ENCODE data around the gene KCNJ5.

Gene KCNJ5

DNA sequence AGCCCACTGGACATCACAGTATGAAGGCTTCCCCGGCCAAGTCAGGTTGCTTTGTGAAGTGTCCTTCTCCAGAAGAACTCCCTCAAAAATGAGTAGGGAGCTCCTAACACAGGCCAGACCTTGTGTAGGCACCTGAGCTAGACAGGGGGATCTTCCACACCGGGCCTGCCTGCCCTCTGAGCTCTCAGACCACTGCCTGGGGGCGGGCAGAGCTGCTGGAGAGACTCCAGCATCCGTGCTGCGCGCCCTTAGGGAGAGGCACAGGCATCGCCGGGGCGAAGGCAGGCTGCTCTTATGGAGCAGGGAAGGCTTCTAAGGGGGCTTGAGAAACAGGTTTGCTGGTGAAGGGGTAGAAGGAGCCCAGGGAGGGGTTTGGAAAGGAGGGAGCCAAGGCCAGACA, 4.4 kb downstream of the KCNJ5 start:
- no peak for DNase-seq (ENCODE audit: low read depth in 2 of 2)

DNA sequence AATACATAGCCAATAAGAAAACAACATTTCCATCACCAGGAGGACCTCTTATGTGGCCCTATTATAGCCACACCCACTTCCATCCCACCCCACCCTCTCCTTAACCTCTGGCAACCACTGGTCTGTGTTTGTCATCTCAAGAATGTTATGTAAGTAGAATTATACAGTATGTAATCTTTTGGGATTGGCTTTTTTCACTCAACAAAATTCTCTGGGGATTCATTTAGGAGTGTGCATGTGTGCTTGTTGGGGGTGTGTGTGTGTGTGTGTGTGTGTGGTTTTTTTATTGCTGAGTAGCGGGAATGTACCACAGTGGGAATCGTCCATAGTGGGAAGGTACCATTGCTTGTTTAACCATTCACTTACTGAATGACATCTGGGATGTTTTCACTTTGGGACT, 5.2 kb downstream of the KCNJ5 start:
- DNase-seq (ENCODE audit: low read depth in 2 of 2), result no peak

- DNase-seq (ENCODE audit: low read depth in 2 of 2), result no peak
These were observed 6.7 kb downstream of the KCNJ5 start for GRCh38 chr11:128897826-128898225.

GRCh38 chr11:128898580-128899344, 7.6 kb downstream of the KCNJ5 start:
- no peak for DNase-seq (ENCODE audit: low read depth in 2 of 2)

DNA sequence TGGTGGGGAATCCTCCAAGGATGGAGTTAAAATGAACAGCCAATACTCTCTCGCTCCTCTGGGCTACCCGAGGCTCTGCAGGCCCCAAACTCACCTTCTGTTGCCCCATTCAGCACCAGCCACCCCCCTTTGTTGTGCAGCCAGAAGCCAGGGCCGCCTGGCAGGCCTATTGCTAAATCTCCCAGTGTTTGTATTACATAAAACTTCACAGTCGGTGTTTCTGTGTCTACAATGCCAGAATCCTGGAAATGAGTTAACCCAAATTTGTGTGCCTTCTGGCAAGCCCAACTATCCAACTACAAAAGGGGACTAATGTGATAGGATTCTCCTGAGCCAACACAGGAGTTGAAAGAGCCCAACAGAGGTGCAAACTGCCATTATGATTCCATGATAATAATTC, 9.3 kb downstream of the KCNJ5 start:
- no peak for DNase-seq (ENCODE audit: low read depth in 2 of 2)

DNA sequence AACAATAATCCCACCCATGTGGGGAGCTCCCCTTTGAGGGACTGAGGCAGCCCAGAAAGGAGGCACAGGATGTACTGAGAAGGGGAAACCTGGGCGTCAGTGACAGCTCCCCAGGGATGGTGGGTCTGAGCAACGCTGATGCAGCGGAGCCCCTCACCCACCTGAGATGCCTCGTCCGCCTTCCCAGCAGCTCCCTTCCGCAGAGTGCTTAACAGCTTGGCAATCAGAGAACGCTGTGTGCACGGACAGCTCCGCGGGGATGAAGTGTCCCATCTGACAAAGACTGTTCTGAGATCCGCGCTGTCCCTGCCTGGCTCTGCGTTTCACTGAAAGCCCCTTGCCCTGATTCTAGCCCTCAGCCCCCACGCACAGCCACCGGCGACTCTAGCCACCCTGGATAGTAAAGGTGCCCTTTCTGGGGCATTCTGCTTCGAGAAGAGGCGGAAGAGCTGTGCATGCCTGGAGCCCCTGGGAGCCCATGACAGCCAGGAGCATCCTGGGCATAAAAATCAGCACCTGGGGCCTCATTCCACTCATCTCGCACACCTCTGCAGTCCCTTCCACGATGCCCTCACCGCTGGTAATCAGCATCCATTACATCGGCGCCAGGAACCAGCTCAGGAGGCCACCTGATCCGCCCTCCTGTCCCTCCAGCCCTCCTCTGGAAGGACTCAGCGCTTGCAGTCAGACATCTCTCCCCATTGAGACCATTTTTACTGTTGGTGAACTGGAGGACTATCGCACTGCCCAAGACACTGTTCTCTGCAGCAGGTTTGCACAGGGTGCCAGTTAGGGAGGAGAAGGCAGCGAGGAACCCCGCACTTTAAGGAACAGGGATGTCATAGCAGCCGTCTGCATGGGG, 10.7 kb downstream of the KCNJ5 start:
- no peak for DNase-seq (ENCODE audit: low read depth in 2 of 2)

- no peak for DNase-seq (ENCODE audit: low read depth in 2 of 2)
These were observed 11.4 kb downstream of the KCNJ5 start for GRCh38 chr11:128902515-128903066.

DNA sequence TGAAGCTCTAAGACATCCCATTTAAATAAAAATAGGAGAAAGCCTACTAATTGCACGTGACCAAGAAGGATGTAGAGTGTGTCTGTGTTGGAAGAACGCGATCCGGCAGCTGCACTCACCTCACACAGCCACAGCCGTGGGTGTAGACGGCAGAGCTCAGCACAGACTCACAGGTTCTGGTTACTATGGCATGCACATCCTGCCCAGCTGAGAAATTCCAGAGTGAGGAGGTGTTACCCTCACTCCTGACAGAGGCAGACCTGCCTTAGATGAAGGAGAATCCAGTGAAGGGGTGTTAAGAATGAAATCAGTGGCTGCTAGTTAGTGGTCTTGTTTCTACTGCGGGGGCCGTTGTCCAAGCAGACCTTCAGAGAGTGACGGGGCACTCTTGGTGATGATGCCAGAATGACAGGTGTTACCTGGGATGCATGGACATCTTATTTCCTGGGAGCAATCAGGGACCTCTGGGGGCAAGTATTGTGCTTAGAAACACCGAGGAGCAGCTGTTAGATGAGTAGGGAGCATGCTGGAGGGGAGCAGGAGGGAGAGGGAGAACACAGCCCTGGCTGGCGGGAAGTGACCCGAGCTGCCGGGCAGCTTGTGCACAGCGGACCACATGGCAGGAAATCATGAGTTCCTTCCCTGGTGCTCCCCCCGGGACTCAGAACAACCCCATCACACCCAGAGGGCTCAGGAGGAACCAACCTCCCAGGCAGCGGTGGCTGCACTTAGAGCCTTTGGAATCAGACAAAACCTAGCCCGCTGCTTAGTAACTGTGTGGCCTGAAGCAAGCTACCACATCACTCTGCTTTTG, 12.3 kb downstream of the KCNJ5 start:
- DNase-seq (ENCODE audit: low read depth in 2 of 2), result no peak

GRCh38 chr11:128904303-128904655, 13.1 kb downstream of the KCNJ5 start:
- no peak for DNase-seq (ENCODE audit: low read depth in 2 of 2)

DNA sequence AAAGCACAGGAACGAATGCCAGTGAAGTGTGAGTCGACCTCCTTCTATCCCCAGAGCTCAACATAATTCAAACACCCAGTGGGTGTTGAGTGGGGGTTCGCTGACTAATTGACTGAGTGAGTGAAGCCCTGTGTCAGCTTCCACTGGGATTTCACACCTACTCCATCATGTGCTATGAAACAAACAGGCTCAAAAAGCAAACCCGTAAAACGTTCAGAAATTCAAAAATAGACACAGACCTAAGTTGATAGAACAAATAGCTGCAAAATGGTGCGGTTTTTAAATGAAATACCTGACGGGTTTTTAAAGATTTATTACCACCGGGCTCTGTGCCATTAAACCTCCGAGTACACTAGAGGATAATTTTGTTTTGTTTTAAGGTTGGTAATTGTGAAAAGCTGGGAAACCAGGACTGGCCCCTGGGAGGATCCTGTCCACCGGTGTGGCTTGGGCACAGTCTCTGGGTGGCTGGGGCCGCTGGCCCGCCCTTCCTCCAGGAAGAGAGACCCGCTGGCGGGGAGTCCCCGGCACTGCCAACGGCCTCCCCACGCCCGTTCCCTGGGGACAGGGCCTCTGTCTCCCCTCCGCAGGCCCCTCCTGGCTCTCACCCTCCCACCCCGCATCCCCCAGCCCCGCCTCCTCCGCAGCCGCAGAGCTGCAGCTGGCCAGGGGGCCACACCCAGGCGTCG, 13.6 kb downstream of the KCNJ5 start:
- no peak for DNase-seq (ENCODE audit: low read depth in 2 of 2)

DNA sequence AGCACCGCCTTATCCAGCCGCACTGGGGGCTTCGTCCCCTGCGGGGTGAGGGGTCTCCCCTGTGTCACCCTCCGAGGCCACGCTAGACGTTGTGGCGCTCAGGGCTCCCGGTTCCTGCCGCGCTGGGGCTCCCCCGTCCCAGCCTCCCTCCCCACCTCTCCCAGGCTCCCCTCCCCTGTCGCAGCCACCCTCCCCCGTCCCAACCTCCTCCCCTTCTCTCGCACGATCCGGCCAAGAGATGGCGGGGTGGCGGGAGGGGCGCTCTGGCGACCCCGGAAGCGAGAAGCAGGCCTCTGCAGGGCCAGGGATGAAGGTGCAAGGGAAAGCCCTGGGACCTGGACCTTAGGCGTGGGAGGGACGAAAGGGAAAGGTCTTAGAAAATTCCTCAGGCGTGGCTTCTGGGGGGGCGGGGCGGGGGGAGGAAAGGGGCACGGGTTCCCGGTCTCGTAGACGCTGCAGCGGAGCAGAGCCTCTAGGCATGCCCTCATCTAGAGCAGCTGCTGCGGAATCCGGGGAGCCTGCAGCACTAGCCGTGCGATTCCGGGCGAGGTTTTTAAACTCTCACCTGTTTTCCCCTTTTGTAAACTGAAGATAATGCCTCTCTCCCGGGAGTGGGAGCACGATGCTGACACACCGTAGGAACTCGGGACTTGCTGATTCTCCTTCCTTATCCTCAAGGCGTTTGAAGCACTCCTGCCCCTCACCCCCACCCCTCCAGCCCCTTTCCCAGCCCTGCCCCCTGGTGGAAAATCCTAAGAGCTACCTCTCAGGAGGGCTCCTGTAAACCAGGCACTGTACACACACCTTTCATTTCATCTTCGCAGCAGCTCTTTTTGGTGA, 14.4 kb downstream of the KCNJ5 start:
- peak in 1 of 2 donors; percentile 33 for DNase-seq (ENCODE audit: low read depth in 2 of 2)

- DNase-seq (ENCODE audit: low read depth in 2 of 2), result no peak
These were observed 15.3 kb downstream of the KCNJ5 start for GRCh38 chr11:128906185-128907050.

- no peak for DNase-seq (ENCODE audit: low read depth in 2 of 2)
These were observed 16.4 kb downstream of the KCNJ5 start for GRCh38 chr11:128907585-128907984.

DNA sequence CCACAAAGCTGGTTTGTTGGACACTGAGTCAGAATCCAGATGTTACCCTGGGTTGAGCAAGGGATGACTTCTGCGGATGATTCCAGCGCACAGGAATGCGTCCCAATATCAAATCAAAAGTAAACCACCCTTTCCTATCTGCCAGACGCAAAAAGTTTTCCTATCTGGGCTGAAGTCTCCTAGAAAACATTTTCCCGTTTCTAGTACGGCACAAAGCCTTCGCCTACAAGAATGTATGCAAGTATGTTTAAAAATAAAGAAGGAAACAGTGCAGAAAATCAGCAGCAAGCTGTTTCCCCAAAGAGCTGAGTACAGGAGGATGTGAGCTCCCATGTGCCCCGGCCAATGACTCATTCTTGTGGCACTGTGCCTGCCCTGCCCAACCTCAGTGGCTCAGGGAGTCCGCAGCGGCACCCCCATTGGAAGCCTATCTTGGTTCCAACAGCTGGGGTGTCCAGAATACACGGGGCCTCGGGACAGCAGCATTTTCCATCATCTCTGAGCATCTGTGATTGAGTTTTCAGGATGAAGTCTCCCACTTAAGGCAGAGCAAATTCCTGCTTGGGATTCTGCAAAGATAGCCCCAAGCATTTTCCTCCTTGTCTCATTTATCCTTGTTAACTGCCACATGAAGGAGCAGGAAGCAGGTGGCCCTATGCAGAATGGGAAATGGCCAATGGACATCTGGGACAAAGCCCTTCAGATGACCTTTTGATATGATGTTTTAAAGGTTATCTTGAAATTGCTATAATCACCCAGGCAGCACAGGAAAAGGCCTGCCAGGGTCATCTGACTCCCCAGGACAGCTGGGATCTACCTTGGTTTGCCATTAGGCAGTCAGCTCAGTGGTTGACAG, 17.5 kb downstream of the KCNJ5 start:
- no peak for DNase-seq (ENCODE audit: low read depth in 2 of 2)

GRCh38 chr11:128909438-128910125, 18.4 kb downstream of the KCNJ5 start:
- no peak for DNase-seq (ENCODE audit: low read depth in 2 of 2)

DNA sequence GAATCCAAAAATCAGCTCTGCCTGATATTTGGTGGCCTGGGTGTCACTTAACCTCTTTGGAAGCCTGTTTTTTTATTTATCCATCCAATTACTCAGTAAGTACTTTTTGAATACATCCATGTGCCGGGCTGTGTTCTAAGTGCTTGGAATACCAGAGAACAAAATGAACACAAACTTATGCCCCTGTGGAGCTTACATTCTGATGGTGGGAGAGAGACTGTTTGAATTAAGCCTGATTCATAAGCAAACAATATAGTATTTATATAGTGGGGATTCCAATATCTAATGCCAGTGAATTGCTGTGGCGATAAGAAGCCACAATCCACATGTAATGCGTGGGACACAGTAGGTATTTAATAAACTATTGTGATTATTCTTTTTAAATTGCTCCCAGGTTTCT, 19.4 kb downstream of the KCNJ5 start:
- DNase-seq (ENCODE audit: low read depth in 2 of 2), result no peak

- DNase-seq (ENCODE audit: low read depth in 2 of 2), result no peak
These were observed 20.1 kb downstream of the KCNJ5 start for GRCh38 chr11:128911239-128911638.

DNA sequence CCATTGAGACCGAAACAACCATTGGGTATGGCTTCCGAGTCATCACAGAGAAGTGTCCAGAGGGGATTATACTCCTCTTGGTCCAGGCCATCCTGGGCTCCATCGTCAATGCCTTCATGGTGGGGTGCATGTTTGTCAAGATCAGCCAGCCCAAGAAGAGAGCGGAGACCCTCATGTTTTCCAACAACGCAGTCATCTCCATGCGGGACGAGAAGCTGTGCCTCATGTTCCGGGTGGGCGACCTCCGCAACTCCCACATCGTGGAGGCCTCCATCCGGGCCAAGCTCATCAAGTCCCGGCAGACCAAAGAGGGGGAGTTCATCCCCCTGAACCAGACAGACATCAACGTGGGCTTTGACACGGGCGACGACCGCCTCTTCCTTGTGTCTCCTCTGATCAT, 20.5 kb downstream of the KCNJ5 start:
- no peak for DNase-seq (ENCODE audit: low read depth in 2 of 2)
